WTC11 (cell line): ENCODE results near the gene SYTL2. TPM values are rescaled to one million over a fixed set of nuclear protein-coding genes. Genes with fewer than 3 reads are reported as not detected.

Experiments used
- ATAC-seq: fragments of 200-7000 bp; cut with Tn5 transposase; 2 replicates; pipeline ENCODE4 v1.10.0; 2021; ENCODE audit warnings: mild to moderate bottlenecking, moderate library complexity
- CTCF ChIA-PET: fragments of 300-600 bp; sonication (Branson Sonifier 250); formaldehyde crosslinking; loops from one replicate; lab custom pipeline; 2021; ENCODE audit warnings: antibody characterized with exemption; lab: Charles Lee
- POLR2A ChIA-PET: fragments of 350-600 bp; sonication (Branson Sonifier 250); formaldehyde crosslinking; loops from one replicate; lab custom pipeline; 2021; ENCODE audit warnings: antibody characterized with exemption; lab: Charles Lee
- DNase-seq: peaks from one replicate; pipeline ENCODE4 v3.0.0; 2021; ENCODE audit warnings: low spot score
- H3K27ac Mint-ChIP-seq: 2 replicates; pipeline ENCODE4 v1.8.0; 2021; ENCODE audit warnings: mixed read lengths
- H3K27me3 Mint-ChIP-seq: 2 replicates; pipeline ENCODE4 v1.8.0; 2021; ENCODE audit warnings: low read depth, mild to moderate bottlenecking, moderate library complexity, mixed read lengths
- H3K36me3 Mint-ChIP-seq: 2 replicates; pipeline ENCODE4 v1.8.0; 2021; ENCODE audit warnings: mixed read lengths
- H3K4me1 Mint-ChIP-seq: 2 replicates; pipeline ENCODE4 v1.8.0; 2022; ENCODE audit warnings: mixed read lengths
- H3K4me3 Mint-ChIP-seq: 2 replicates; pipeline ENCODE4 v1.8.0; 2021; ENCODE audit warnings: mild to moderate bottlenecking, moderate library complexity, mixed read lengths
- H3K9me3 Mint-ChIP-seq: 2 replicates; pipeline ENCODE4 v1.8.0; 2021; ENCODE audit warnings: mixed read lengths
- ERG ChIP-seq: fragments of 250-450 bp; sonication (Bioruptor Pico); IDR thresholded peaks from 2 replicates; pipeline ENCODE4 v1.8.0; 2021; ENCODE audit warnings: mild to moderate bottlenecking
- ESRRA ChIP-seq: sonication (generic); formaldehyde crosslinking; IDR thresholded peaks from 2 replicates; pipeline ENCODE4 v1.8.1; 2022; ENCODE audit warnings: mild to moderate bottlenecking, missing genetic modification reagents, borderline replicate concordance
- FOXP4 ChIP-seq: sonication (generic); formaldehyde crosslinking; IDR thresholded peaks from 2 replicates; pipeline ENCODE4 v1.8.0; 2022; ENCODE audit warnings: mild to moderate bottlenecking, missing genetic modification reagents
- GABPB1 ChIP-seq: sonication (generic); formaldehyde crosslinking; IDR thresholded peaks from 2 replicates; pipeline ENCODE4 v1.8.1; 2023; ENCODE audit warnings: mild to moderate bottlenecking, missing genetic modification reagents
- NFE2L1 ChIP-seq: sonication (generic); formaldehyde crosslinking; IDR thresholded peaks from 2 replicates; pipeline ENCODE4 v1.8.1; 2023; ENCODE audit warnings: missing genetic modification reagents
- NFYB ChIP-seq: sonication (generic); formaldehyde crosslinking; conservative IDR thresholded peaks from 2 replicates; pipeline ENCODE4 v1.8.0; 2022; ENCODE audit warnings: low read depth, missing genetic modification reagents
- SOX15 ChIP-seq: fragments of 250-450 bp; sonication (Bioruptor Pico); IDR thresholded peaks from 2 replicates; pipeline ENCODE4 v1.9.0; 2021; ENCODE audit warnings: mild to moderate bottlenecking
- TP53 ChIP-seq: sonication (generic); formaldehyde crosslinking; IDR thresholded peaks from 2 replicates; pipeline ENCODE4 v1.8.1; 2023; ENCODE audit warnings: mild to moderate bottlenecking, missing genetic modification reagents
- USF1 ChIP-seq: sonication (generic); formaldehyde crosslinking; IDR thresholded peaks from 2 replicates; pipeline ENCODE4 v1.8.0; 2022; ENCODE audit warnings: mild to moderate bottlenecking, missing genetic modification reagents
- ZNF121 ChIP-seq: sonication (generic); formaldehyde crosslinking; IDR thresholded peaks from 2 replicates; pipeline ENCODE4 v1.8.0; 2023; ENCODE audit warnings: missing genetic modification reagents
- ZNF317 ChIP-seq: sonication (generic); formaldehyde crosslinking; IDR thresholded peaks from 2 replicates; pipeline ENCODE4 v1.8.1; 2023; ENCODE audit warnings: low read depth, mild to moderate bottlenecking, moderate library complexity, missing genetic modification reagents, borderline replicate concordance
- ZNF396 ChIP-seq: fragments of 250-450 bp; sonication (Bioruptor Pico); IDR thresholded peaks from 2 replicates; pipeline ENCODE4 v1.8.0; 2021; ENCODE audit warnings: mild to moderate bottlenecking, moderate library complexity, borderline replicate concordance
- ZNF423 ChIP-seq: fragments of 250-450 bp; sonication (Bioruptor Pico); IDR thresholded peaks from 2 replicates; pipeline ENCODE4 v2.1.2; 2022; ENCODE audit warnings: mild to moderate bottlenecking, moderate library complexity
- ZNF532 ChIP-seq: fragments of 250-450 bp; sonication (Bioruptor Pico); IDR thresholded peaks from 2 replicates; pipeline ENCODE4 v1.9.0; 2021; ENCODE audit warnings: mild to moderate bottlenecking, borderline replicate concordance
- ZNF671 ChIP-seq: fragments of 250-450 bp; sonication (Bioruptor Pico); IDR thresholded peaks from 2 replicates; pipeline ENCODE4 v1.8.0; 2021; ENCODE audit warnings: mild to moderate bottlenecking
- total RNA-seq: library from RNA; stranded (reverse); gene quantifications from 3 replicates; pipeline ENCODE4 v1.2.3, GENCODE V29; 2021
- TF ChIP-seq, protein P1 (sequence below): sonication (generic); formaldehyde crosslinking; IDR thresholded peaks from 2 replicates; pipeline ENCODE4 v1.8.1; 2023; ENCODE audit warnings: mild to moderate bottlenecking, missing genetic modification reagents
- TF ChIP-seq, protein P2 (sequence below): sonication (generic); formaldehyde crosslinking; IDR thresholded peaks from 2 replicates; pipeline ENCODE4 v1.8.1; 2022; ENCODE audit warnings: mild to moderate bottlenecking, missing genetic modification reagents, moderate library complexity, borderline replicate concordance
- TF ChIP-seq, protein P3 (sequence below): fragments of 250-450 bp; sonication (Bioruptor Pico); IDR thresholded peaks from 2 replicates; pipeline ENCODE4 v2.1.2; 2022; ENCODE audit warnings: mild to moderate bottlenecking, moderate library complexity
- TF ChIP-seq, protein P4 (sequence below): sonication (generic); formaldehyde crosslinking; IDR thresholded peaks from 2 replicates; pipeline ENCODE4 v1.8.0; 2023; ENCODE audit warnings: mild to moderate bottlenecking, missing genetic modification reagents
- TF ChIP-seq, protein P5 (sequence below): sonication (generic); formaldehyde crosslinking; IDR thresholded peaks from 2 replicates; pipeline ENCODE4 v1.8.0; 2023; ENCODE audit warnings: missing genetic modification reagents

SYTL2 gene
- total RNA-seq, 1 experiment from 2014 or later = 7.1 TPM

DNA sequence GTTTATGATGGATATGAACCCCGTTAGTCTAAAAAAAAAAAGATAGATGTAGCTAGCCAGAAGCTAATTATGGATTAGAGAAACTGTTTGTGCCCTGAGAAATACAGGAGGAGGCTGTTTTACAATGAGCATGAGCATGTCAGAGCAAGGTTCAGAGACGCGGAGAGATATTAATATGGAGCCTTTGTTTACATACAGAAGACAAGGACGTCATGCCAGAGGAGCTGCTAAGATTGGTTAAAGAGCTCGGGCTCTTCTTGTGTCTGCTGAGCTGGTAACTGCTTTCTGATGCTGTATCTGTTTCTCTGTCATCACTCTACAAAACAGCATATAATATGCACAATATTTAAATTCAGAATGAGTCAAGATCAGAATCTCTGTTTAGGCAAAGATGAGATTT is 100.0 kb downstream of the SYTL2 start (continued):
- TF ChIP-seq ERG (CRISPR knock-in tag) = no peak
- no peak for TF ChIP-seq FOXP4
- no peak for TF ChIP-seq ZNF396 (CRISPR knock-in tag)
- TF ChIP-seq, protein P1, sequence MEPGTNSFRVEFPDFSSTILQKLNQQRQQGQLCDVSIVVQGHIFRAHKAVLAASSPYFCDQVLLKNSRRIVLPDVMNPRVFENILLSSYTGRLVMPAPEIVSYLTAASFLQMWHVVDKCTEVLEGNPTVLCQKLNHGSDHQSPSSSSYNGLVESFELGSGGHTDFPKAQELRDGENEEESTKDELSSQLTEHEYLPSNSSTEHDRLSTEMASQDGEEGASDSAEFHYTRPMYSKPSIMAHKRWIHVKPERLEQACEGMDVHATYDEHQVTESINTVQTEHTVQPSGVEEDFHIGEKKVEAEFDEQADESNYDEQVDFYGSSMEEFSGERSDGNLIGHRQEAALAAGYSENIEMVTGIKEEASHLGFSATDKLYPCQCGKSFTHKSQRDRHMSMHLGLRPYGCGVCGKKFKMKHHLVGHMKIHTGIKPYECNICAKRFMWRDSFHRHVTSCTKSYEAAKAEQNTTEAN (CRISPR knock-in tag) = no peak
- TF ChIP-seq, protein P2, sequence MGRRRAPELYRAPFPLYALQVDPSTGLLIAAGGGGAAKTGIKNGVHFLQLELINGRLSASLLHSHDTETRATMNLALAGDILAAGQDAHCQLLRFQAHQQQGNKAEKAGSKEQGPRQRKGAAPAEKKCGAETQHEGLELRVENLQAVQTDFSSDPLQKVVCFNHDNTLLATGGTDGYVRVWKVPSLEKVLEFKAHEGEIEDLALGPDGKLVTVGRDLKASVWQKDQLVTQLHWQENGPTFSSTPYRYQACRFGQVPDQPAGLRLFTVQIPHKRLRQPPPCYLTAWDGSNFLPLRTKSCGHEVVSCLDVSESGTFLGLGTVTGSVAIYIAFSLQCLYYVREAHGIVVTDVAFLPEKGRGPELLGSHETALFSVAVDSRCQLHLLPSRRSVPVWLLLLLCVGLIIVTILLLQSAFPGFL (CRISPR knock-in tag) = no peak
- TF ChIP-seq ZNF317 (CRISPR knock-in tag) = no peak
- TF ChIP-seq, protein P3, sequence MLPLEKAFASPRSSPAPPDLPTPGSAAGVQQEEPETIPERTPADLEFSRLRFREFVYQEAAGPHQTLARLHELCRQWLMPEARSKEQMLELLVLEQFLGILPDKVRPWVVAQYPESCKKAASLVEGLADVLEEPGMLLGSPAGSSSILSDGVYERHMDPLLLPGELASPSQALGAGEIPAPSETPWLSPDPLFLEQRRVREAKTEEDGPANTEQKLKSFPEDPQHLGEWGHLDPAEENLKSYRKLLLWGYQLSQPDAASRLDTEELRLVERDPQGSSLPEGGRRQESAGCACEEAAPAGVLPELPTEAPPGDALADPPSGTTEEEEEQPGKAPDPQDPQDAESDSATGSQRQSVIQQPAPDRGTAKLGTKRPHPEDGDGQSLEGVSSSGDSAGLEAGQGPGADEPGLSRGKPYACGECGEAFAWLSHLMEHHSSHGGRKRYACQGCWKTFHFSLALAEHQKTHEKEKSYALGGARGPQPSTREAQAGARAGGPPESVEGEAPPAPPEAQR (CRISPR knock-in tag) = no peak
- TF ChIP-seq ESRRA (CRISPR knock-in tag) = no peak
- no peak for TF ChIP-seq NFE2L1
- TF ChIP-seq, protein P4, sequence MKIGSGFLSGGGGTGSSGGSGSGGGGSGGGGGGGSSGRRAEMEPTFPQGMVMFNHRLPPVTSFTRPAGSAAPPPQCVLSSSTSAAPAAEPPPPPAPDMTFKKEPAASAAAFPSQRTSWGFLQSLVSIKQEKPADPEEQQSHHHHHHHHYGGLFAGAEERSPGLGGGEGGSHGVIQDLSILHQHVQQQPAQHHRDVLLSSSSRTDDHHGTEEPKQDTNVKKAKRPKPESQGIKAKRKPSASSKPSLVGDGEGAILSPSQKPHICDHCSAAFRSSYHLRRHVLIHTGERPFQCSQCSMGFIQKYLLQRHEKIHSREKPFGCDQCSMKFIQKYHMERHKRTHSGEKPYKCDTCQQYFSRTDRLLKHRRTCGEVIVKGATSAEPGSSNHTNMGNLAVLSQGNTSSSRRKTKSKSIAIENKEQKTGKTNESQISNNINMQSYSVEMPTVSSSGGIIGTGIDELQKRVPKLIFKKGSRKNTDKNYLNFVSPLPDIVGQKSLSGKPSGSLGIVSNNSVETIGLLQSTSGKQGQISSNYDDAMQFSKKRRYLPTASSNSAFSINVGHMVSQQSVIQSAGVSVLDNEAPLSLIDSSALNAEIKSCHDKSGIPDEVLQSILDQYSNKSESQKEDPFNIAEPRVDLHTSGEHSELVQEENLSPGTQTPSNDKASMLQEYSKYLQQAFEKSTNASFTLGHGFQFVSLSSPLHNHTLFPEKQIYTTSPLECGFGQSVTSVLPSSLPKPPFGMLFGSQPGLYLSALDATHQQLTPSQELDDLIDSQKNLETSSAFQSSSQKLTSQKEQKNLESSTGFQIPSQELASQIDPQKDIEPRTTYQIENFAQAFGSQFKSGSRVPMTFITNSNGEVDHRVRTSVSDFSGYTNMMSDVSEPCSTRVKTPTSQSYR (CRISPR knock-in tag) = no peak
- TF ChIP-seq NFYB = no peak
- TF ChIP-seq, all 79 proteins: peak for 0

- Mint-ChIP-seq H3K4me1 (no peaks in the 10 kb centered on the region), H3K36me3 (no peaks in the 10 kb centered on the region), H3K27me3 (no peaks in the 10 kb centered on the region), H3K9me3 (peaks cover 5% of the 10 kb centered on the region; the same call in 1 of the 2 replicates), H3K4me3 (no peak overlapping the region), H3K27ac (no peak overlapping the region)
- ATAC-seq (no peak), DNase-seq (no peak)
- ChIA-PET POLR2A (no interaction called here), CTCF (no interaction called here)
- no peak for TF ChIP-seq ZNF423
- no peak for TF ChIP-seq GABPB1
- no peak for TF ChIP-seq SOX15
- no peak for TF ChIP-seq ZNF532 (CRISPR knock-in tag)
- TF ChIP-seq ZNF671 (CRISPR knock-in tag) = no peak
- TF ChIP-seq ZNF121 (CRISPR knock-in tag) = no peak
- no peak for TF ChIP-seq TP53
- no peak for TF ChIP-seq ZNF317 (CRISPR knock-in tag)
- TF ChIP-seq USF1 (CRISPR knock-in tag) = no peak
- TF ChIP-seq, protein P5, sequence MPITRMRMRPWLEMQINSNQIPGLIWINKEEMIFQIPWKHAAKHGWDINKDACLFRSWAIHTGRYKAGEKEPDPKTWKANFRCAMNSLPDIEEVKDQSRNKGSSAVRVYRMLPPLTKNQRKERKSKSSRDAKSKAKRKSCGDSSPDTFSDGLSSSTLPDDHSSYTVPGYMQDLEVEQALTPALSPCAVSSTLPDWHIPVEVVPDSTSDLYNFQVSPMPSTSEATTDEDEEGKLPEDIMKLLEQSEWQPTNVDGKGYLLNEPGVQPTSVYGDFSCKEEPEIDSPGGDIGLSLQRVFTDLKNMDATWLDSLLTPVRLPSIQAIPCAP = no peak
Observed at GRCh38 chr11:85709941-85710702, 100.8 kb downstream of the SYTL2 start.
